GM19238 (cell line): ENCODE measurements around the gene URB1.
"Not testable (repeated sequence)": the region's sequence is repeated elsewhere in the genome, so short reads cannot be mapped to it uniquely, and the experiment has no call there.

Source experiments
- DNase-seq: peaks from one replicate; pipeline ENCODE4 v3.0.0; 2011; ENCODE audit warnings: low spot score; ENCODE audit not compliant: insufficient read length

Gene URB1

DNA sequence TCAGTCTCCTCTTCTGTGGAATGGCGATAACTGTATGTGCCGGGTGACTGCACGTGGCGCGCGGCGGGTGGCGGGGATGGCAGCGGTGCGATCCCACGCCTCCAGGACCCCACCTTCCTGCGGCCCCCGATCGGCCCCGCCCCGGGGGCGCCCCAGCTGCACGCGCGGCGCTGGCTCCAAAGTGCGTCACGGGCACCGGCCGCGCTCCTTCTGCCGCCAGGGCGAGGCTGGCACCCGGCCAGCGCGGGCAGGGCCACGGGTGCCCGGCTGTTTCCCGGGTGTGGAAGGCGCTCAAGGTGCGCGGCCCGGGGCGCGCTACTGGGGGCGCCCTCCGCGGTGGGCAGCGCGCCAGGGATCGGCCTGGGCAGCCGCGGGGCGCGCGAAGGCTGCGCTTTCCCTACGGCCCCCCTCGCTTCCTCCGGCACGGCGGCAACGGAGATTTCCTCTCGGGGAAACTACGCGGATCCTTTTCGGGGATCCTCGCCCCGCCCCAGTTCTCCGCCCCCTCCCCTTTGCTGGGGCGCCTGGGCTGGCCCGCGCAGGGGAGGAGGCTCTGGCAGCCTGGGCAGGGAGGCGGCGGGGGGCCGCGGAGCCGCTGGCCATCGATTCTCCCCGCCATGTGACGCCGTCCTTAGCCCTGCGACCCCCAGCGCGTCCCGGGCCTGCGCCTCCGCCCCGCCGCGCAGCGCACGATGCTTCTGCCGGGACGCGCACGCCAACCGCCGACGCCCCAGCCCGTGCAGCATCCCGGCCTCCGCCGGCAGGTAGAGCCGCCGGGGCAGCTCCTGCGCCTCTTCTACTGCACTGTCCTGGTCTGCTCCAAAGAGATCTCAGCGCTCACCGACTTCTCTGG is 19.6 kb upstream of the URB1 start, which contains the start of gene EVA1C:
TSS of gene EVA1C (plus strand) at position 545 of the 853 bp plus-strand sequence. CDS start at position 693, 148 bp downstream.
- no peak for DNase-seq

GRCh38 chr21:32411350-32412161 is 18.7 kb upstream of the URB1 start:
- DNase-seq: no peak

DNA sequence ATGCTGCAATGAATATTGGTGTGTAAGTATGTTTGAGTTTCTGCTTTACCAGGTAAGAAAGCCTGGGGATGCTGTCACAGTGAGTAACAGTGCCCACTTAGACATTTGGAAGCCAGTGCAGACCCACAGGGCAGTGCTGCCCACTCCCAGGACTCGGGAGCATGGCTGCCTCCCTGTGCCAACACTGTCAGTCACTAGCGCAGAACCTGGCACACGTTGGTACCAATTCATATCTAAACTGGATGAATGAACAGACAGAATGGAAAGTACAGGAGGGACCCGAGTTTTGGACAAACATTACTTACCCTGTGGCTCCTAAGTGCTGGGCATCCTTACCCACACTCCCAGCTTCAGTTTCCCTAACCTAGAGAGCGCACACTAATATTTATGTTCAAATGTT is 18.1 kb upstream of the URB1 start:
- no peak for DNase-seq

DNA sequence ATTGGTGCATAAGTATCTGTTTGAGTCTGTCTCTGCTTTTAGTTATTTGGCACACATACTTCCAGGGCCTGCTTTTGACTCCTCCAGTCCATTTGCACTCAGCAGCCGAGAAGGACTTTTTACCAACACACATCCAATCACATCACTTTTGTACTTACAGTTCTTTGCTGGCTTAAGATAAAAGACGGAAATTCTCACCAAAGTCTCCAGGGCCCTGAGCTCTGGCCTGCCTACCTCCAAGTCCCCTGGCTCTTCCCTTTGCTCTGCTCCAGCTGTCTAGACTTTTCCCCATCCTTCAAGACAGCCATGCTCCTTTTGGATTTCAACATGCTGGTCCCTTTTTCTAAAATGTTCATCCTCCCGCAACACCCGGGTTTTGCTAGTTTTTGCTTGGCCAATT is 17.5 kb upstream of the URB1 start:
- no peak for DNase-seq

- DNase-seq: no peak
Measured at GRCh38 chr21:32406405-32406804, 13.6 kb upstream of the URB1 start.

- DNase-seq: no peak
Measured at GRCh38 chr21:32403201-32403777, 10.5 kb upstream of the URB1 start.

- DNase-seq: no peak
Measured at GRCh38 chr21:32393677-32394001, 827 bp upstream of the URB1 start.

DNA sequence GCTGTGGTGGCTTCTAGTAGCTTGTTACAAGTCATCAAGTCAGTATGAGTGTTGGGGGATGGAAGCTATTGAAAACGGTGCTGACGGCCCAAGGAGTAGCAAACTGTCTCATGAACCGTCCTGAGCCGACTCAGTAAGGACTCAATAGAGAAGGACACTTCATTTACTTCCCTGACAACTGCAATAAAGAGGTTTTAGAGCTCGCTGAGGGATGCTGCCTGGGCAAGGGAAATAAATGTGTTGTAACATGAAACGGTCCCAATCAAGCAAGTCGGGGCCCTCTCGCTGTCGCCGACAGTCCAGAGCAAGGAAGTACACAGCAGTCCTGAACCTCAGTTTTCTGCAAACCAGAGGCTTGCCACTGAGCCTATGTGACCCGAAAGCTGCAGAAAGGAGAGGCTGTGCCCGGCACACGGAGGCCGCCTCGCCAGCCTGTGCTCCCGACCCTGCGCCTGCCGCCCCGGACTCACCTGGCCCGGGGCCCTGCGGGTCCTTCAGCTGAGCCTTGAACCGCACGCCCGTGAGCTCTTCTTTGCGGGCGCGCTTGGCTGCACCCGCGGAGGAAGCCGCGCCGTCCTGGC is 423 bp downstream of the URB1 start:
- no peak for DNase-seq

- DNase-seq: no peak
Measured at GRCh38 chr21:32391755-32392154, 1.1 kb downstream of the URB1 start.

DNA sequence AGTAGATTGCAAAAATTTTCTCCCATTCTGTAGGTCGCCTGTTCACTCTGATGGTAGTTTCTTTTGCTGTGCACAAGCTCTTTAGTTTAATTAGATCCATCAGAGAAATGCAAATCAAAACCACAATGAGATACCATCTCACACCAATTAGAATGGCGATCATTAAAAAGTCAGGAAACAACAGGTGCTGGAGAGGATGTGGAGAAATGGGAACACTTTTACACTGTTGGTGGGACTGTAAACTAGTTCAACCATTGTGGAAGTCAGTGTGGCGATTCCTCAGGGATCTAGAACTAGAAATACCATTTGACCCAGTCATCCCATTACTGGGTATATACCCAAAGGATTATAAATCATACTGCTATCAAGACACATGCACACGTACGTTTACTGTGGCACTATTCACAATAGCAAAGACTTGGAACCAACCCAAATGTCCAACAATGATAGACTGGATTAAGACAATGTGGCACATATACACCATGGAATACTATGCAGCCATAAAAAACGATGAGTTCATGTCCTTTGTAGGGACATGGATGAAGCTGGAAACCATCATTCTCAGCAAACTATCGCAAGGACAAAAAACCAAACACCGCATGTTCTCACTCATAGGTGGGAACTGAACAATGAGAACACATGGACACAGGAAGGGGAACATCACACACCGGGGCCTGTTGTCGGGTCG is 2.1 kb downstream of the URB1 start:
- not testable (repeated sequence) for DNase-seq

GRCh38 chr21:32389337-32390015 is 3.3 kb downstream of the URB1 start:
- DNase-seq: no peak

DNA sequence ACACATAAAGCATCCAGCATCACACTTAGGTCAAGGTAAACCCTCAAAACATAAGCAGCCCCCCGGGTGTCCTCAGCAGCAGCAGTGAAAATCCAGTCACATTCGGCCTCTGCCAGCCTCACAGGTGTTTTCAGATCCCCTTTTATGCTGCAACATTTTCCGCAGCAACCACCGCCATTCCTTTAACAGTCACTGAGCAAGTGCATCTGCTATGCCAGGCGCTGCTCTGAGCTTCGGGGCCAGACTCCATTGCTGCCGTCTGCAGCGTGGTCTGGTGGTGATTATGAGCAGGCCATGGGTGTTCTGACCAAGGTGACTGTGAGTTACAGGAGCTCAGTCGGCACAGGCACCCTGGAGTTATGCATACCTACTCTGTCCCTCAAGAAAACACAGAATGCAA is 4.5 kb downstream of the URB1 start:
- no peak for DNase-seq

GRCh38 chr21:32387151-32387550 is 5.7 kb downstream of the URB1 start:
- no peak for DNase-seq

DNA sequence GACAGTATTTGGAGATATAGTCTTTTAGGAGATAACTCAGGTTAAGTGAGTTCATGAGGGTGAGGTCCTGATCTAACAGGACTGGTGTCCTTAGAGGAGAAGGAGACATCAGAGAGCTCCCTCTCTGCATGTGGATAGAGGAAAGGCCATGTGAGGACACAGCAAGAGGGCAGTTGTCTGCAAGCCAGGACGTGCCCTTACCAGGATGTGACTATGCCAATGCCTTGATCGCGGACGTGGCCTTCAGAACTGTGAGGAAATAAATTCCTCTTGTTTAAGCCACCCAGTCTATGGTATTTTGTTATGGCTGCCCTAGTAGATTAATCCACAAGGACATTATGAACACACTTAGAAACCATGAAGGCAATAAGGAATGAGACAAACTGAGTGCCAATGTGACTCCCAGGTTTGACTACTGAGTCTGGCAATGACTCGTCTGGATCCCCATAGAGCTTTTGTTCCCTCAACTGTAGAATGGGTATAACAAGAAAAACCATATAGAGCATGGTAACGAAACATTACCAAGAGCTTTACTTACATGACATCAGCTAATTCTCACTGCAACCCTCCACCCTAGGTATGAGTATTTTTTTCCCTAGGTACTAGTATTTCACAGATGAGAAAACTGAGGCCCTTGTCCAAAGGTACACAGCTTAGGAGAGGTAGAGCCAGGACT is 6.5 kb downstream of the URB1 start:
- no peak for DNase-seq

GRCh38 chr21:32383812-32384211 is 9.0 kb downstream of the URB1 start:
- DNase-seq: no peak

- no peak for DNase-seq
Measured at GRCh38 chr21:32382108-32382644, 10.6 kb downstream of the URB1 start.

DNA sequence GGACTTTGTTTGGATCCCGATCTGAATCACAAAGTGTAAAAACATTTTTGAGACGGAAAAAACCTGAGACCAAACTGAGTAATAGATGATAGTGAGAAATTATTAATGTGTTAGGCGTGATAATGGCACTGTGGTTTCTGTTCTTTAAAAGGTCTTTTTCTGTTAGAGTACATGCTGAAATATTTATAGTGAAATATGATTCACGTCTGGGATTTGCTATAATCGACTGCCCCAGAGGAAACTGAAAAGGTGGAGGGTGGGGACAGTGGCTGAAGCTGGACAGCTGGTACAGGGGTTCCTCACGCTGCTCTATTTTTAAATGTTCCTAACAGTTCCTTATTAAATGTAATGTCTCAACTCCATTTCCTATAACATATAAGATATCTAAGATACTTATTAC is 11.2 kb downstream of the URB1 start:
- no peak for DNase-seq

DNA sequence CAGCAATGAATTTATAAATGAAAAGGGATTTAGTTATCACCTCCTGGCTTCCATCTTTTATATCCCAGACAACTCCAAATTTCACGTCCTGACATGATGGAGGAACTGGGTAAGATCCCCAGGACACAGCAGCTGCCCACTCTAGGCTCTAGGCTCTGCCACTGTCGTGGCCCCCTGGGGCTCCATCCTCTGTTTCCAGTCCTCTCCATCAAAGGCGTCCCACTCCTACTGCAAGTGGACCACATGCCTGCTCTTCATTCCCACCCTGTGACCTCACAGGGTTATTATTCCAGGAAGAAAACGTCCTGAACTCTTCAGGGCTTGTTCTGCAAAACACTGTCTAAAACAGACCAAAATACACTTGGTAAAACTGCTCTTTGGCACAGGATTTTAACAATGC is 11.9 kb downstream of the URB1 start:
- DNase-seq: no peak

- no peak for DNase-seq
Measured at GRCh38 chr21:32378956-32379355, 13.9 kb downstream of the URB1 start.

- DNase-seq: no peak
Measured at GRCh38 chr21:32377991-32378390, 14.8 kb downstream of the URB1 start.
